NCI-H345 treated with DMSO at 0.1 percent for 48 hours (cell line): ENCODE results near the gene PFDN2.

Experiments
- DNase-seq: peaks from one replicate; lab custom pipeline; 2025; ENCODE audit not compliant: unreplicated experiment; lab: John Stamatoyannopoulos, UW

PFDN2 gene

GRCh38 chr1:161117759-161118581, at the start of gene PFDN2, which contains the start of gene NIT1:
Gene PFDN2, minus strand, starts transcription at chr1:161118037. Its CDS starts 11 bp downstream, at chr1:161118026.
Gene NIT1, plus strand, starts transcription at chr1:161118105. Its CDS starts 72 bp downstream, at chr1:161118177.
- DNase-seq = peak; percentile 87

- peak; percentile 6 for DNase-seq
Measured at GRCh38 chr1:161166669-161167548, 49.1 kb upstream of the PFDN2 start.

- peak; percentile 95 for DNase-seq
Measured at GRCh38 chr1:161165742-161166668, 48.2 kb upstream of the PFDN2 start, which contains the start of gene PPOX. Gene PPOX, plus strand, starts transcription at chr1:161166426. Its CDS starts 422 bp downstream, at chr1:161166848.

- DNase-seq = no peak
Measured at GRCh38 chr1:161164901-161165610, 47.2 kb upstream of the PFDN2 start.

GRCh38 chr1:161163793-161164192, 46.0 kb upstream of the PFDN2 start:
- DNase-seq = no peak

GRCh38 chr1:161162806-161163205, 45.0 kb upstream of the PFDN2 start:
- no peak for DNase-seq

- no peak for DNase-seq
Measured at GRCh38 chr1:161162052-161162451, 44.2 kb upstream of the PFDN2 start.

GRCh38 chr1:161161652-161162051, 43.8 kb upstream of the PFDN2 start:
- DNase-seq = no peak

- no peak for DNase-seq
Measured at GRCh38 chr1:161160671-161161145, 42.9 kb upstream of the PFDN2 start.

GRCh38 chr1:161159913-161160243, 42.0 kb upstream of the PFDN2 start:
- DNase-seq = no peak

GRCh38 chr1:161159087-161159912, 41.5 kb upstream of the PFDN2 start, which contains the start of gene USP21:
Gene USP21, plus strand, starts transcription at chr1:161159500. Its CDS starts 1,141 bp downstream, at chr1:161160641.
- DNase-seq = peak; percentile 78

- DNase-seq = no peak
Measured at GRCh38 chr1:161158316-161159010, 40.6 kb upstream of the PFDN2 start.

GRCh38 chr1:161157867-161158266, 40.0 kb upstream of the PFDN2 start:
- no peak for DNase-seq

GRCh38 chr1:161153682-161154337, 36.0 kb upstream of the PFDN2 start, which contains the start of gene UFC1:
Gene UFC1, plus strand, starts transcription at chr1:161153978. Its CDS starts 20 bp downstream, at chr1:161153998.
- DNase-seq = peak; percentile 94

- no peak for DNase-seq
Measured at GRCh38 chr1:161153176-161153575, 35.3 kb upstream of the PFDN2 start.

GRCh38 chr1:161145832-161146231, 28.0 kb upstream of the PFDN2 start:
- DNase-seq = no peak

GRCh38 chr1:161140755-161141400, 23.0 kb upstream of the PFDN2 start:
- no peak for DNase-seq
